Esophagus mucosa (tissue), 1 donor: ENCODE measurements around the gene SGPP2. TPM values are rescaled to one million over a fixed set of nuclear protein-coding genes. Genes with fewer than 3 reads are reported as not detected.
"Not testable (repeated sequence)": the region's sequence is repeated elsewhere in the genome, so short reads cannot be mapped to it uniquely, and the experiment has no call there.

Source experiments
- ATAC-seq: fragments of 200-7000 bp; cut with Tn5 transposase; one replicate; pipeline ENCODE4 v1.9.1; 2020
- total RNA-seq: library from RNA; stranded (reverse); gene quantifications from one replicate; pipeline ENCODE4 v1.2.4, GENCODE V29; 2023
- donor health status: DM: yes; HTN: yes; CAD: no.

The SGPP2 gene
- total RNA-seq, 1 donor from 2014 or later = 57.1 TPM

DNA sequence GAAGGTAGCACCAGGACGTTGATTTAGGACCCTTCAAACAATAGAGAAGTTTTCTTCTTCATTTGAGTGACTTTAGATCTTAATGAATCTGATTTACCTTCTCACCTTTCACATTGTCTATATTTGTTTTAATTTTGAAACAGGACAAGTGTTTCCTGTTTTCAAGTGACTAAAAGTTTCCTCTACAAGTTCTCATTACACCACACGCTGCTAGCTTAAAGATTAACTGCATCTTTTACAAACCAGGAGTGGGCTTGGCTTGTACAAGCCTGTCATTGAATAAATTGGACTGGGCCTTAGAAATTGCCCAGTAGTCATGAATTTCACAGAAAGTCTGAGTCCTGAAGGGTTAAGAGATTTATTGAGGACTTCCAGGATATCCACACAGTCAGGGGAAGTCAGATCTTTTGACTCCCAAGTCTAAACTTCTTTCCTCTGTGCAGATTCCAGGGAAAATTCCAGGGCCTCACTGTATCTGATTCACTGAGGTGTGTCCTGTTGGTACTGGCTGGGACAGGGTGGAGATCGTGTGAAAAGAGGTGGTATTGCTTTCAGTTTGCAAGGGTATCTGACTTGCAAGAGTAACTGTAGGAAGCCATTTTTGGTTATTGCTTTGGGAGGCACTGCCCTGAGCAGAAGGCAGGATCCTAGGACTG lies 3.4 kb downstream of the SGPP2 start:
- ATAC-seq = peak; percentile 72

- no peak for ATAC-seq
These were observed 5.7 kb downstream of the SGPP2 start for GRCh38 chr2:222430071-222430470.

DNA sequence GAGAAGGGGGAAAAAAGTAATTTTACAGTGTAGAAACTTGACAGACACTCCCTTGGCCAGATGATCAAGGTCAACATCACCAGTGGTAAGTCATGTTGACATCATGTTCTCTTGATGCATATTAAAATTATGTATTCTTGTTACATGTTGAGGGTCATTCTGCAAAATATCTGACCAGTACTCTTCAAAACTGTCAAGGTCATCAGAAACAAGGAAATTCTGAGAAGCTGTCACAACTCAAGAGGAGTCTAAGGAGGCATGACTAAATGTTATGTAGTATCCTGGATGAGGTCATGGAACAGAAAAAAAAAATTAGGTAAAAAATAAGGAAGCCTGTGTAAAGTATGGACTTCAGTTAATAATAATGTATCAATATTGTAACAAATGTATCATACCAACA lies 6.3 kb downstream of the SGPP2 start:
- no peak for ATAC-seq

GRCh38 chr2:222431869-222432268 lies 7.5 kb downstream of the SGPP2 start:
- ATAC-seq = no peak

DNA sequence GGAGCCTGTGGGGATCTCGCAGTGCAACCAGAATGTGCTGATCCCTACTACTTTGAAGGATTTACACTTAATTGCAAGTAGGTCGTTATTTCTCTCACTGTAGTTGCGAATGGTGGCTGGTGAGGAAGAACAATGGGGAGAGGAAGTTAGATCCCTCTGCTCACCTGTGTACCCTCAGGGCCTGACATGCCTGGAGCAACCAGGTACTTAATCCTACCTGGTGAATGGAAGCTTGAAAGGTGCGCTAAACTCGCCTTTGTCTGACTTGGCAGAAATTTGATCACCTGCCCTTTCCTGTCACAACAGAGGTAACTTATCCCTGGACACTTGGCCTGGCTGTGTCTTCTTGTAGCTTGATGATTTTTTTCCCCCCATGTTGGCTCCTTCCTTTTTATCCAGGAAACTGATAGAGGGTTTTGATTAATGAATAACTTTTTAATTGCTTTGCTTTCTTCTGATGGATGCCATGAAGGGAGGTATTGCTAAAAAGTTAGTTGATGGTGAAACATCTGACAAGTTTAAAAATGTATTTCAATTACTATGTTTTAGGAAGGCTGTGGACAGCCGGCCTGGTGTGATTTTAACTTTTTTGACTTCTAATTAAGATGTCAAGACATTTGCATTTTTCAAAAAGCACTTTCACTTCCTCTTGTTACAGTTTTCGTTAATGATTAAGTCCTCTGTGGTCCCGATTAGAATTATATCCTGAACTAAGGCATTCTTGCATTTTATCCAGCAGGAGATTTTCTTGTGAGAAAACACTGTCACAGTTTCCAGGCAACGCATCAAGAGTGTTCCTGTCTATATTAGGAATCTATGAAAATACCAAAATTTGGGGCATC lies 9.2 kb downstream of the SGPP2 start:
- peak; percentile 95 for ATAC-seq

DNA sequence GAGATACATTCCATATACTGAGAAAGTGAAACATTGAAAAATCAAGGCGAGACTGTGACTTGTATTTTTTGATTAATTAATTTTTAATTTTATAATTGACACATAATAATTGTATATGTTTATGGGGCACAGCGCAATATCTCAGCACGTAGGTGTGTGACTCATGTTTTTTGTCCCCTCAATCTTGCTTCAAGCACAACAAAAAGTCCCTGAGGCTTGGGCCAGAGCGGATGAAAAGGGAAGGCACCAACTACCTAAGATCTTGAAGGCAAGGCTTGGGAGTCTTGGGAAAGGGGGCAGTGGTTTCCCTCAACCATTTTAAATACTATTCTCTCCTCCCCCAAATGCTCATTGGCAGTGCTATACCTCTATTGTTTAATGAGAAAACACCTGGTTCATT lies 9.9 kb downstream of the SGPP2 start:
- ATAC-seq = no peak

DNA sequence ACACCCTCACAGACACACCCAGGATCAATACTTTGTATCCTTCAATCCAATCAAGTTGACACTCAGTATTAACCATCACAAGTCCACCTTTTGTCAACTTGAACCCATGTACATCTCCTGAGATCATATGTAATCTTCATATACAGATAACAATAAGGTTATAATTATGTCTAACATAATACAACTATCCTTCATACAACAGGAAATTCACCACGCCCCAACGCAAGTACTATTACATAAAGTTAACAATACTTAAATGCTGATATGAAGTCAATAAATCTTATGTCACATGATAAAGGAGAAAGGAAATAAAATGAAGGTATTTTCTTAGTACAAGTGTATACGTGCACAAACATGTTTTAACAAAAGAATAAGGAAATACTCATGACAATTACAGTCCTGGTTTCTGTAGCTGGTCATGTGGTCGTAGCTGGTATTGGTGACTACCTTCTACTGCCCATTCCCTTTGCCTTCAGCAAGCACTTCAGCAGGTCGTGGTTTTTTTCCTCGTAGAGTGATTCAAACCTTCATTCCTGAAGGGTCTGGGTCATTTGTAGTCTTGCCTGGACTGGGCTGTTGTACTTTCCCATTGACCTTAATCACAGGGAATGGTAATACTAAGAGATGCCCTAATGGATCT lies 11.2 kb downstream of the SGPP2 start:
- not testable (repeated sequence) for ATAC-seq

DNA sequence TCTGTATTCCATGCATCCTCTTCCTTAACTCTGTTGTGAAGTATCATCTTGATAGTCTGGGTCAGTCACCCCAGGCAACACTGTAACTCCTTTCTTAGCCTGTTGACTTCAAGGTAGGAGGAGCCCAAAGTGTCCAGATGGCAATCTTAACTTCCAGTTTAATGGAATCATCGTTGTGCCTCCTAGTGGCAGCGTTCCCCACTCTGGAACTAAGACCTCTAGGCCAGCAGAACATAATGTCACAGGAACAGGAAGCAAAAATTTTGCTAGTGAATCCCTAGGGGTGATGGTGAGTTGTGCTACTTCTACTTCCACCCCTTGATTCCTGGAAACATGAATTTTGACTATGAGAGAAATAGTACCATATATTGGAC lies 11.7 kb downstream of the SGPP2 start:
- no peak for ATAC-seq

GRCh38 chr2:222439692-222440091 lies 15.3 kb downstream of the SGPP2 start:
- ATAC-seq = peak; percentile 41

- no peak for ATAC-seq
These were observed 16.5 kb downstream of the SGPP2 start for GRCh38 chr2:222440673-222441422.

DNA sequence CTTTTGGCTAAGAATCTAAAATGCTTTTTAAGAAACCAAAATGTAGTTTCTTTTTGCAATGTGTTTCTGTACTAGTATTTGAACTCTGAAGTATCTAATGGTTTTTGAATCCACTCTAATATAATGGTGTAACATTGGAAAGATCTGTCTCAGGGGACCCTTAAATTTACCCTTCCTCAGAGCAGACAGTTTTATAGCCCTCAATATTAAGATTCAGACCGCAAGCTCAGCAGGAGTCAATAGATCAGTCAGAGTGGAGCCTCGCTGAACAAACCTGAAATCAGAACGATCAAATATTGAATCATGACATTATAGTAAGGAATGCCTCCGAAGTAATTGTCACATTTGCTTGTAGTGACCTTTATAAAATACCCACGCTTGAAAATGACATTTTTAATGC lies 18.3 kb downstream of the SGPP2 start:
- ATAC-seq = no peak

GRCh38 chr2:222445227-222445626 lies 20.9 kb downstream of the SGPP2 start:
- ATAC-seq = no peak

DNA sequence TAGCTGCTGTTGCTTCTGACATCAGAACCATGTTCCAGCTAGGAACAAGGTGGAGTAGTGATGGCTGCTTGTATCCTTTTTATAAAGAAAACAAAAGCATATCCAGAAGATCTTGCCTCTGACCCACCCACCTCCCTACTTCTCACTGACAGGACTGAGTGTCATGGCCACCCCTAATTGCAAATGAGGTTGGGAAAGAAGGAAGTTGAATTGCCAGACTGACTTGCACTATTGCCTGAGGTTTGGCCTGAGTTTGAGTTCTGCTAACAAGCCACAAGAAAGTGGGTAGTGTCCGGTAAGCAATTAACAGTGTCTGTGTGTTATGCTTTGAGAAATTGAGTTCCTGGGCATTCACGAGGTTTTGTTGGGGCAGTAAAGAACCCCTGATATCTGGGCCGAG lies 22.8 kb downstream of the SGPP2 start:
- no peak for ATAC-seq

DNA sequence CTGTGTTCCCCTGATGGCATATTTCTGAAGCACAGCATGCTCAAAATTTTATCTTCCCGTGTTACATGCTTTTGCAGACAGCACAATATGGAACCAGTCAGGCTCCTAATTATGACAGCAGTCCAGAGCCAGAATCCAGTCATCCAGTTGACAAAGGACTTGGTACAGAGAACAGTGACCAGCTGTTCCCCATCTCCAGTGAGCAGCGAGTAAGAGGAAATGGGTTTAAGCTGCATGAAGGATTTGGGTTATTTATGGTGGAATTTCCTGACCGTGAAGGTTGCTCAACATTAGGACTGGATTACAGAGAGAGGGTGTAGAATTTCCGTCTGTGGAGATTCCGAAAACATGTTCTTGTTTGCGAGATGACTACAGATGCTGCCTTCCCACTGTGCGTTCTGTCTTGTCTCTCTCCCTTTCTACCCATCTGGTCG lies 24.4 kb downstream of the SGPP2 start:
- ATAC-seq = peak; percentile 46

GRCh38 chr2:222450021-222450420 lies 25.7 kb downstream of the SGPP2 start:
- ATAC-seq = no peak

GRCh38 chr2:222451224-222451674 lies 26.9 kb downstream of the SGPP2 start:
- no peak for ATAC-seq

DNA sequence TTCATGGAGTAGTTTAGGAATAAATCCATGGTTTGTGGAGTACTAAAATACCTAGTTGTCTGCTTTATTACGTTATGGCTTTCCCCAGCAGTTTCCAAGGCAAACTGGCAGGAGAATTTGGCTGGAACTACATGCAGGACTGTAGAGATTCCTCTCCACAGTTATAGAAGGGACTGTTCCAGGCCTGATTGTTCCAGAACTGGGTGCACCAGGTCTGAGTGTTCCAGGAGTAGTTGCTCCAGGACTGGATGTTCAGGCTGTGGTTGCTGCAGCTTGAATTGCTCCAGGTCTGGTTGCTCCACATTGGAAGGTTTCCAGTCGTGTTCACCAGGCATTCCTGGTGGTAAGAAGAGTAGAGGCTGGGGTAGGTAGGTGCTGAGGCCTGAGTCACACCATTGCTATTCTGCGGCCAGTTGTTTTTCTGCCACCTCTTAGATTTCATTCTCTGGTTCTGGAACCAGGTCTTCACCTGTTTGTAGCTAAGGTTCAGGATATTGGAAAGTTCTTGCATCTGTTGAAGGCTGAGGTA lies 28.1 kb downstream of the SGPP2 start:
- no peak for ATAC-seq

- ATAC-seq = no peak
These were observed 32.2 kb downstream of the SGPP2 start for GRCh38 chr2:222456479-222457077.

DNA sequence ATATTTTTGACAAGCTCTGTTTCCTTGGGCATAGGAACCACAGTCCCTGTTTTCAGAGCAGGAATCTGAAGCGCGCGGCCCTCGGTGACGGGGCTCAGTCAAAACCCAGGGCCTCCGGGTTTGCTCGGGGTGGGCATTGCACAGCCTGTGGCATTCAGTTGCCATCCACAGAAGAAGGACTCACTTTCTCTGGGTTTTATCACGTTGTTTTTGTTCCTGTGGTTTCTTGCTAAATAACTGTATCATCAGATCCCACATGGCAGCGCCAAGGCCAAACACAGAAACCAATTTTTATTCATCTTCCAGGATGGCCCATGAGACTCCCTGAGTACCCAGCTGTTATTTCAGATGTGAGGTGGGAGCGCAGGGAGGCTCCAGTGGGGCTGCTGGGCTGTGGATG lies 35.6 kb downstream of the SGPP2 start:
- no peak for ATAC-seq

DNA sequence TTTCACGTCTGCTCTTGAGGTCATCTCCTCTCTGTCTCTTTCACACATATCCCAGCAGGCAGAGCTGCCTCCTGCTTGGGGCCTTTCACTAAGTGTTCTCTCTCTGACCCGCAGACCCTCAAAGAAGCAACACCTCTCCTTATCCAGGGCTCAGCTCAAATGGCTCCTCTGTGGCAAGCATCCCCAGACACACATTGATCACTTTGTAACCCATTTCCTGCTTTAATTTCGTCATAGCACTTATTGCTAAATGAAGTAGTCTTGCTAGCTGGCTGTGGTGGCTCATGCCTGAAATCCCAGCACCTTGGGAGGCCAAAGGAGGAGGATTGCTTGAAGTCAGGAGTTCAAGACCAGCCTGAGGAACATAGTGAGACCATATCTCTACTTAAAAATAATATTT lies 41.4 kb downstream of the SGPP2 start:
- ATAC-seq = no peak

GRCh38 chr2:222468346-222468745 lies 44.0 kb downstream of the SGPP2 start:
- no peak for ATAC-seq

DNA sequence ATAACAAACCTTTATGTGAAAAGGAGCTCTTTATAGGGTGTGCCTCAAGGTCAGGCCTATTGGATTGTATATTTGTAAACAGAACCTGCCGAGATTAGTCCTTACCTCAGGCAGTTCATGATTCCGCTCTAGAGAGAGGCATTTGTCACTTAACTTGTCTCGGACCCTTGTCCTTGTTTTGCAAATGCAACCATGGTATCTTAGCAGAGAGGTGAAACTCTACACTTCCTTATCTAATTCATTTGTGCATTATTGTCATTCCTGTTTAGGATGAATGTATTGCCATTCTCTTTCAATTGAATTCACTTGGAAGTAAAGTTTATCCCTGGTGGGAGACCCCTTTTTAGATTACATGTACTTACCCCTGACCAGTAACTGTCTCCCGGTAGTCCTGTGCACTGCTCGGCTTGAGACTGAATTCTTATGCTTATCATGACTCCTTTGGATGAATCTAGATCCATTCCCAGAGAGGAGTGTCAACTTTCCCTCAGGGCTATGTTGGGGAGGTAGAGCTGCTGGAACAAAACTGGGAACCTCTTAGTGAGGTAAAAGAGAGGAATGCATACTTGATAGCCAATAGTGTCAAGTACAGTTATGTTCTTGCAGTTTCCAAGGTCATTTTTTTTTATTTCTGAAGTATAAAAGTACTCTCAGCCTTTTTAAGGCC lies 46.6 kb downstream of the SGPP2 start:
- no peak for ATAC-seq
